ENCODE measurements around the gene HIP1R.
A peak's percentile ranks its signal among the peaks of the same experiment; 100 is the strongest.

Gene HIP1R

DNA sequence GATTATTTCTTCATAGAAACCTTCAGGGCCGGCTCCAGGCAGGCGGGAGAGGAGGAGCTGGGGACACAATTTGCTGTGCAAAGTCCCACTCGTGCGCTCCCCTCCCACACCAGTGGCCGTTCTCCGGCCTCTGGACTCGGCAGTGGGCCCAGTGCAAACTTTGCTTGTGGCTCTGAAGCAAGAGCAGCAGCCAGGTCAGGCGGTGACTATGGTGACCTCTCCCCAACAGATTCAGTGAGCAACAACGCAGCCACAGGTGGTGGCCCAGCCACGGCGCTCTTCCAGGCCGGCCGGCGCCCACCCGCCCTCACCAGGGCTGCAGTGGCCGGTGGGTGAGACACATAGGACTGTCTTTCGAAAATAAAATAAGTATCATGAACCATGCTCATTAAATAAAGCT, 31.1 kb downstream of the HIP1R start:
- Histone ChIP-seq H3K27me3 (replicated peaks) (no peaks in the 10 kb centered on the region), H3K36me3 (replicated peaks) (peaks cover 53% of the 10 kb centered on the region), H3K4me3 (ENCODE audit: low read depth, low read length) (no peak overlapping the region), H3K27ac (no peak overlapping the region)
- in situ Hi-C loops (cut with HindIII; ENCODE audit: low pct_ligation_motif_present, low sequenced_read_pairs): no loop called here
- no peak for DNase-seq
- TF ChIP-seq, protein P1, sequence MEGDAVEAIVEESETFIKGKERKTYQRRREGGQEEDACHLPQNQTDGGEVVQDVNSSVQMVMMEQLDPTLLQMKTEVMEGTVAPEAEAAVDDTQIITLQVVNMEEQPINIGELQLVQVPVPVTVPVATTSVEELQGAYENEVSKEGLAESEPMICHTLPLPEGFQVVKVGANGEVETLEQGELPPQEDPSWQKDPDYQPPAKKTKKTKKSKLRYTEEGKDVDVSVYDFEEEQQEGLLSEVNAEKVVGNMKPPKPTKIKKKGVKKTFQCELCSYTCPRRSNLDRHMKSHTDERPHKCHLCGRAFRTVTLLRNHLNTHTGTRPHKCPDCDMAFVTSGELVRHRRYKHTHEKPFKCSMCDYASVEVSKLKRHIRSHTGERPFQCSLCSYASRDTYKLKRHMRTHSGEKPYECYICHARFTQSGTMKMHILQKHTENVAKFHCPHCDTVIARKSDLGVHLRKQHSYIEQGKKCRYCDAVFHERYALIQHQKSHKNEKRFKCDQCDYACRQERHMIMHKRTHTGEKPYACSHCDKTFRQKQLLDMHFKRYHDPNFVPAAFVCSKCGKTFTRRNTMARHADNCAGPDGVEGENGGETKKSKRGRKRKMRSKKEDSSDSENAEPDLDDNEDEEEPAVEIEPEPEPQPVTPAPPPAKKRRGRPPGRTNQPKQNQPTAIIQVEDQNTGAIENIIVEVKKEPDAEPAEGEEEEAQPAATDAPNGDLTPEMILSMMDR (IDR thresholded peaks at IDR 0.05; ENCODE audit: low read depth, low read length, missing control alignments): no peak

DNA sequence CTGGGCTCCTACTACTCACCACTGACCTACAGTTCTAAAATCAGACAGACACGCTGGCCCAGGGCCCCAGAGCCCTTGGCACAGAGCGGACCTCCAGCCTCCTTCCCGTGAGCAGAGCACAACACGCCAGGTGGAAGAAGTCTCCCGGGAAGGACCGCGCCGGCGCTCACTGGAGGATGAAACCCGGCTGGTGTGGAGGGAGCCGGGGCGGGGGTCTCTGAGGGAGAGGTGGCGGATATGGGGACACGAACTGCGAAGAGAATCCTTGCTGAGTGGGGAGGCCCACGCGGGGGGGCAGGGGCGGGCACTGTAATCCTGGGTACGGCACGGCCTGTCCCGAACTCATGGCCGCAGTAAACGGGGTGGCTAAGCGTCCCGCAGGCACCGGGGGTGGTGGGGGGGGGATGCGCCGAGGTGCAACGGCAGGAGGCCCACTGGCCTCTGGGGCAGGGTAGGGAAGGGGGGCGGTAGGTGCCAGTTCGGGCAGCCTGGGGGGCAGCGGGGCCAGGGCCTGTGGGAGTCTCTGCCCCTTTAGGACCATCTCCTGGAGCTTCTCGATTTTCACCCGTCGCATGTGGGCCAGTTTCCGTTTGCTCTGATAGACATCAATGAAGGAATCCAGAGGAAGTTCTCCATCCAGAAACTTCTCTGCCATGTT, 31.8 kb downstream of the HIP1R start:
- in situ Hi-C loops (cut with HindIII; ENCODE audit: low pct_ligation_motif_present, low sequenced_read_pairs): no loop called here
- no peak for DNase-seq
- peaks cover 53% of the 10 kb centered on the region for H3K36me3 ChIP-seq (replicated peaks)
- H3K27ac ChIP-seq: no peak overlapping the region
- TF ChIP-seq, protein P1 (IDR thresholded peaks at IDR 0.05; ENCODE audit: low read depth, low read length, missing control alignments): no peak
- no peaks in the 10 kb centered on the region for H3K27me3 ChIP-seq (replicated peaks)
- H3K4me3 ChIP-seq (ENCODE audit: low read depth, low read length): no peak overlapping the region

DNA sequence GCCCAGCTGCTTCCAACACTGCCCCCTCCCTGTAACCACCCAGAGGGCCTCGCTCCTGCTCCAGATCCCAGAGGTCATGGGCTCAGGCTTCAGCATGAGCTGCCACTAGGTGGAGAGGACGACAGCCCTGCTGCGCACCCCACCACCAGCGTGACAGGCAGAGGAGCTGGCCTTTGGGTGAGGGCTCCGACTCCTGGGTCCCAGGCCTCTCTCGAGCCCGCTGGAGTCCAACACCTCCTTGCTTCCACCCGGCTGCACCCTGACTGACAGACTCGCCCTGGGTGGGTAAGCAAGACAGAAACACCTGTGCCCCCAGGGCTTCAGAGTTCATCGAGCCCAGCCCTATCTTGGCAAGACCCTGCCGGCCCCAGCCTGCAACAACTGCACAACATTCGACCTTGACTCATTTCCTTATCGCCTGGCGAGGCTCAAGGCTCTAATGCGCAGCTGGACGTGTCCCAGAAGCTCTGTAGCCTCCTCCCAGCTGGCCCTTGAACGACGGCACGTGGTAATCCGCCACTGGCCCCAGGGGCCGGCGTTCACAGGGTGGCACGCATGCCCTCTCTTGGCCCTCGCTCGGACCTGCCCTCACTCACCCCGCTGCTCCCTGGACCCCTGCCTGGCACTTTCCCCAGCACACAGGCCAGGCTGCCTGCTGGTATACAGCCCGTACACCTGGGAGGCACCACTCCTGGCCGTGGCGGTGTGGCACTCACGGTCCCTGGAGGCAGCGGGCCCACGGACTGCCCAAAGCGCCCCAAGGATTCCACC, 32.6 kb downstream of the HIP1R start:
- Histone ChIP-seq H3K4me3 (ENCODE audit: low read depth, low read length) (no peak overlapping the region), H3K36me3 (replicated peaks) (peaks cover 53% of the 10 kb centered on the region), H3K27ac (no peak overlapping the region), H3K27me3 (replicated peaks) (no peaks in the 10 kb centered on the region)
- no peak for DNase-seq
- in situ Hi-C loops (cut with HindIII; ENCODE audit: low pct_ligation_motif_present, low sequenced_read_pairs): no loop called here
- TF ChIP-seq, protein P1 (IDR thresholded peaks at IDR 0.05; ENCODE audit: low read depth, low read length, missing control alignments): peak; percentile 49

DNA sequence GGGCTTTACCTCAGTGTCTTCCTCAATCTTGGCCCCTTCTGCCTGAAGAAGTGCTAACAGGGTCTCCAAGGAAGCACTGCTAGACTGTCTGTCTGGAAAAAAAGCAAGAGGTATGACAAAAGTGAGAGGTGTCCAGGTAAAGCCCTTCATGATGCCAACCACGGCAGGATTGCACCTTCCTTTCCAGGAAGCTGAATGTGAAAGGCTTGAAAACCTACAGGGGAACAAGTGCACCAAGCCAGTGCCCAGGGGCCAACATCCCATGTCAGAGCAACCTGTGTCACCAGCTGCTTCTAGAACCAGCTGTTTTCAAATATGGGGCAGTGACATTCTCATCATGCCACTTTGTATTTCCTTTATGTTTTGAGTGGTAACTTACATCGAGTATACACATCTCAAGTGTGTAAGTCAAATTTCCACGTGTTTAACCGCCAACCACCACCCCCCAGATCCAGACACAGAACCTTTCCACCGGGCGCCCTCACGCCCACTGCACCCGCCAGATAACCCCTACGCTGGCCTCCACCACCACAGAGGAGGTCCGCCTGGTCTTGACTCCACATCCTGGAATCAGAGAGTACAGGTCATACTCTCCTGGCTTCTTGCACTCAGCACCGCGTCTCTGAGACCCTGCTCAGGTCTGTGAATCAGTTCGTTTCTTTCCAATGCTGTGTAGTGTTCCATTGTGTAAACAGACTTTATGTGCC, 33.4 kb downstream of the HIP1R start:
- in situ Hi-C loops (cut with HindIII; ENCODE audit: low pct_ligation_motif_present, low sequenced_read_pairs): no loop called here
- Histone ChIP-seq H3K4me3 (ENCODE audit: low read depth, low read length) (no peak overlapping the region), H3K27me3 (replicated peaks) (no peaks in the 10 kb centered on the region), H3K27ac (no peak overlapping the region), H3K36me3 (replicated peaks) (peaks cover 53% of the 10 kb centered on the region)
- TF ChIP-seq, protein P1 (IDR thresholded peaks at IDR 0.05; ENCODE audit: low read depth, low read length, missing control alignments): no peak
- no peak for DNase-seq

DNA sequence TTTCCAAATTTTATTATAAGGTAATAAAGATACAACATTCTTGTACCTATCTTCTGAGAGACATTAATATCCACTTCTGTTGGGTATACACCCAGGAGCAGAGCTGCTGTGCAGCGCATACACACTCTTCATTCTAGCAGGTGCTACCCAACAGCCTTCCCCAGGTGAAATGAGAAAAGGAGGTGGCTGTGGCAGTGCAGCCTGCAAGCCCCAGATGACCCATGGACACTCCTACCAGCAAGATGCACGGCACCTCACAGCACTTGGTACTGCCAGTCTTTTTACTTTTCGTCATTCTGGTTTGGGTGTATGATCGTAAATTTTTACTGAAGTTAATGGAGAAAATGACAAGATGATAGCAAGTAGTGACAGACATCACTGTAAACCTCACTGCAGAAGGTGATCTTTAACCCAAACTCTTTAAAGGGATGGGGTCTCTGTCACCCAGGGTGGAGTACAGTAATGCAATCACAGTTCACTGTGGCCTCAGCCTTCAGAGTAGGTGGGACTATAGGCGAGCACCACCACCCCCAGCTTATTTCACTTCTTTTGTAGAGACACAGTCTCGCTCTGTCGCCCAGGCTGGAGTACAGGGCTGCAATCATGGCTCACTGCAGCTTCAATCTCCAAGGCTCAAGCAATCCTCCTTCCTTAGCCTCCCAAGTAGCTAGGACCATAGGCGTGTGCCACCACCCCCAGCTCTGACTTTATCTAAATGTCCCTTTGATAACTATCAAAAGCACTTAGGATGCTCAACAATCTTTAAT, 34.1 kb downstream of the HIP1R start:
- Histone ChIP-seq H3K36me3 (replicated peaks) (peaks cover 50% of the 10 kb centered on the region), H3K27ac (no peak overlapping the region), H3K4me3 (ENCODE audit: low read depth, low read length) (no peak overlapping the region), H3K27me3 (replicated peaks) (no peaks in the 10 kb centered on the region)
- in situ Hi-C loops (cut with HindIII; ENCODE audit: low pct_ligation_motif_present, low sequenced_read_pairs): no loop called here
- DNase-seq: no peak
- TF ChIP-seq, protein P1 (IDR thresholded peaks at IDR 0.05; ENCODE audit: low read depth, low read length, missing control alignments): no peak

Measured in brain microvascular endothelial cell (primary cell).